Loucy (cell line): ENCODE measurements around the gene PUM1.

Experiments
- EZH2phosphoT487 ChIP-seq: fragments of 200-600 bp; IDR thresholded peaks from 2 replicates; pipeline ENCODE4 v1.6.1; 2018; ENCODE audit warnings: antibody characterized with exemption, mild to moderate bottlenecking, moderate library complexity, borderline replicate concordance
- TF ChIP-seq, protein P1 (sequence below): fragments of 200-600 bp; sonication (generic); conservative IDR thresholded peaks from 2 replicates; pipeline ENCODE4 v1.5.1; 2014; ENCODE audit warnings: mild to moderate bottlenecking, antibody characterized with exemption, low read length

- TF ChIP-seq, protein P1, sequence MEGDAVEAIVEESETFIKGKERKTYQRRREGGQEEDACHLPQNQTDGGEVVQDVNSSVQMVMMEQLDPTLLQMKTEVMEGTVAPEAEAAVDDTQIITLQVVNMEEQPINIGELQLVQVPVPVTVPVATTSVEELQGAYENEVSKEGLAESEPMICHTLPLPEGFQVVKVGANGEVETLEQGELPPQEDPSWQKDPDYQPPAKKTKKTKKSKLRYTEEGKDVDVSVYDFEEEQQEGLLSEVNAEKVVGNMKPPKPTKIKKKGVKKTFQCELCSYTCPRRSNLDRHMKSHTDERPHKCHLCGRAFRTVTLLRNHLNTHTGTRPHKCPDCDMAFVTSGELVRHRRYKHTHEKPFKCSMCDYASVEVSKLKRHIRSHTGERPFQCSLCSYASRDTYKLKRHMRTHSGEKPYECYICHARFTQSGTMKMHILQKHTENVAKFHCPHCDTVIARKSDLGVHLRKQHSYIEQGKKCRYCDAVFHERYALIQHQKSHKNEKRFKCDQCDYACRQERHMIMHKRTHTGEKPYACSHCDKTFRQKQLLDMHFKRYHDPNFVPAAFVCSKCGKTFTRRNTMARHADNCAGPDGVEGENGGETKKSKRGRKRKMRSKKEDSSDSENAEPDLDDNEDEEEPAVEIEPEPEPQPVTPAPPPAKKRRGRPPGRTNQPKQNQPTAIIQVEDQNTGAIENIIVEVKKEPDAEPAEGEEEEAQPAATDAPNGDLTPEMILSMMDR, result no peak
- no peak for TF ChIP-seq EZH2phosphoT487
Measured at GRCh38 chr1:31064111-31064717, 1.3 kb downstream of the PUM1 start.
